LNCAP (cell line): ENCODE data around the gene SPATA17.

Experiments used
- CTCF ChIP-seq: fragments of 450-650 bp; IDR thresholded peaks from 2 replicates; pipeline ENCODE4 v1.5.1; 2017; ENCODE audit warnings: mild to moderate bottlenecking

Gene SPATA17

GRCh38 chr1:217888328-217888727, 257.2 kb downstream of the SPATA17 start:
- TF ChIP-seq CTCF = no peak

GRCh38 chr1:217889401-217889800, 258.3 kb downstream of the SPATA17 start:
- peak; percentile 36; the same call in 1 of the 2 replicates for TF ChIP-seq CTCF

GRCh38 chr1:217891966-217892365, 260.8 kb downstream of the SPATA17 start:
- no peak for TF ChIP-seq CTCF

GRCh38 chr1:217892750-217893149, 261.6 kb downstream of the SPATA17 start:
- TF ChIP-seq CTCF = no peak

- TF ChIP-seq CTCF = no peak
Observed at GRCh38 chr1:217895841-217896240, 264.7 kb downstream of the SPATA17 start.

GRCh38 chr1:217896490-217896889, 265.3 kb downstream of the SPATA17 start:
- no peak for TF ChIP-seq CTCF

GRCh38 chr1:217897100-217897499, 266.0 kb downstream of the SPATA17 start:
- no peak for TF ChIP-seq CTCF

- TF ChIP-seq CTCF = no peak
Observed at GRCh38 chr1:217899614-217900013, 268.5 kb downstream of the SPATA17 start.
